Measurements from ENCODE around the gene CMTR1.

Gene CMTR1

GRCh38 chr6:37502703-37503291 lies 69.8 kb downstream of the CMTR1 start:
- TF ChIP-seq, protein P1, sequence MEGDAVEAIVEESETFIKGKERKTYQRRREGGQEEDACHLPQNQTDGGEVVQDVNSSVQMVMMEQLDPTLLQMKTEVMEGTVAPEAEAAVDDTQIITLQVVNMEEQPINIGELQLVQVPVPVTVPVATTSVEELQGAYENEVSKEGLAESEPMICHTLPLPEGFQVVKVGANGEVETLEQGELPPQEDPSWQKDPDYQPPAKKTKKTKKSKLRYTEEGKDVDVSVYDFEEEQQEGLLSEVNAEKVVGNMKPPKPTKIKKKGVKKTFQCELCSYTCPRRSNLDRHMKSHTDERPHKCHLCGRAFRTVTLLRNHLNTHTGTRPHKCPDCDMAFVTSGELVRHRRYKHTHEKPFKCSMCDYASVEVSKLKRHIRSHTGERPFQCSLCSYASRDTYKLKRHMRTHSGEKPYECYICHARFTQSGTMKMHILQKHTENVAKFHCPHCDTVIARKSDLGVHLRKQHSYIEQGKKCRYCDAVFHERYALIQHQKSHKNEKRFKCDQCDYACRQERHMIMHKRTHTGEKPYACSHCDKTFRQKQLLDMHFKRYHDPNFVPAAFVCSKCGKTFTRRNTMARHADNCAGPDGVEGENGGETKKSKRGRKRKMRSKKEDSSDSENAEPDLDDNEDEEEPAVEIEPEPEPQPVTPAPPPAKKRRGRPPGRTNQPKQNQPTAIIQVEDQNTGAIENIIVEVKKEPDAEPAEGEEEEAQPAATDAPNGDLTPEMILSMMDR (IDR thresholded peaks at IDR 0.05) = no peak
- TF ChIP-seq ZFX (IDR thresholded peaks at IDR 0.05; ENCODE audit: borderline replicate concordance) = no peak
- H3K27ac ChIP-seq = no peak overlapping the region

DNA sequence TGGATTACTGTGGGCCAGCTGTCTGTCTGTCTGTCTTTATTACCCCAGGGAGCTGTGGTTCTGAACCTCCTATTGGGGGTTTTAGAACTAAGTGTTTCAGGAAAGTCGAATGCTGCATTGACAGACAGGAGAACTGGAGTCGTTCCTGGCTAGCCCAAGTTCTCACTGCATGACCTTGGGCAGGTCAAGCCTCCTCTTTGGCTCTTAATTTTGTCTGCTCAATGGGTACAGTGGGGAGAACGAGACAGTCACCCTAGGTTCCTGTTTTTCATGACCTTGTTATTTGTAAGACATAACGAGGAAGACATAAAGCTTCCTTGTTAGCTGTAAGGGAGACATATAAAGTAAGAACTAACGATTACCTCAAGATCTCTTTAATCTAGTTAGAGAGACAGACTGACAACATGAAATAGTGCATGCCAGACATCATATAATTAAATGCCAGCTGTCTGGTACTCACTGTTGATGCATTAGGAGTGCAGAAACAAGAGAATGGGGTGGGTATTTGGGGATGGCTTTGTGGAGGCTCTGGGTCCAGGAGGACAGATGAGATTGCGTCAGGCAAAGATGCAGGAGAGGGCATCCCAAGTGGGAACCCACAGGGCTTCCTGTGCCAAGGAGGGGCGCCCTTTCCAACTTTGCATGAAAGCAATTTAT lies 70.4 kb downstream of the CMTR1 start:
- H3K27ac ChIP-seq = no peak overlapping the region

DNA sequence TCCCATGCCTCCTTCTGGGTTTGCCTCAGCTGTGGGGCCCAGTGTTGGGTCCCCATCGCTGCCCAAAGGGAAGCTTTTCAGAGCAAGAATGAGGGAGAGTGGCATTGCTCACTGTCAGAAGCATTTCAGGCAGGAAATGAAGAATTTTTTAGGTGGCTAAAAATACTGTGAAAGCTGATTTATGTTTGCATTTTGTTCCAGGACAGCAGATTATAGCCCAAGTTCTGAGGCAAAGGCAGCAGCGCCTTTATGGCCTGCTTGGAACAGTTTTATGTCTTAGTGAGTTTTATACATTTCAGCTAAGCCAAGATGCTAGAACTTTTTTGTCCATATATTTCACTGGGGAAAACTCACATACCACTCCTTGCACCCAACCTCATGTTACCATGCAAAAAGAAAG lies 71.0 kb downstream of the CMTR1 start:
- TF ChIP-seq ZFX (IDR thresholded peaks at IDR 0.05; ENCODE audit: borderline replicate concordance) = no peak
- TF ChIP-seq, protein P1 (IDR thresholded peaks at IDR 0.05) = no peak
- no peak overlapping the region for H3K27ac ChIP-seq

More for the DNA sequence above, 70.4 kb downstream of the CMTR1 start:
- TF ChIP-seq, protein P1 (IDR thresholded peaks at IDR 0.05) = no peak
- TF ChIP-seq ZFX (IDR thresholded peaks at IDR 0.05; ENCODE audit: borderline replicate concordance) = no peak

GRCh38 chr6:37506479-37506878 lies 73.5 kb downstream of the CMTR1 start:
- TF ChIP-seq ZFX (IDR thresholded peaks at IDR 0.05; ENCODE audit: borderline replicate concordance) = no peak
- TF ChIP-seq, protein P1 (IDR thresholded peaks at IDR 0.05) = no peak
- H3K27ac ChIP-seq = no peak overlapping the region

DNA sequence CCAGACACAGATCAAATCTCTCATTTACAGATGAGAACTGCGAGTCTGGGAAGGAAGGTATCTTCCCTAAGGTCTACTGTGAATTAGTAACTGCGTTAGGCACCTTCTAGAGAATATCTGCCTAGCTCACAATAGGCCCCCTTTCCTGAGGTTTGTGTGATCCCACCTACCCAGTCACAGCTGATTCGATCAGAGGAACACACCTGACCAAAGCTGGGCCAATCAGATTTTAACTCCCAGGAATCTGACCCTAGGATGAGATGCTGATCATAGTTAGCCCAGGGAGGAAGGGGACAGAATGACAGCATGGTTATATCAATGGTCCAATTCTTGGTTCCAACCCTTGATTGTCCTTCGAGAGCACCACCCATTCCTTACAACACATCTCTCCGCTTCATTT lies 74.1 kb downstream of the CMTR1 start:
- H3K27ac ChIP-seq = no peak overlapping the region

DNA sequence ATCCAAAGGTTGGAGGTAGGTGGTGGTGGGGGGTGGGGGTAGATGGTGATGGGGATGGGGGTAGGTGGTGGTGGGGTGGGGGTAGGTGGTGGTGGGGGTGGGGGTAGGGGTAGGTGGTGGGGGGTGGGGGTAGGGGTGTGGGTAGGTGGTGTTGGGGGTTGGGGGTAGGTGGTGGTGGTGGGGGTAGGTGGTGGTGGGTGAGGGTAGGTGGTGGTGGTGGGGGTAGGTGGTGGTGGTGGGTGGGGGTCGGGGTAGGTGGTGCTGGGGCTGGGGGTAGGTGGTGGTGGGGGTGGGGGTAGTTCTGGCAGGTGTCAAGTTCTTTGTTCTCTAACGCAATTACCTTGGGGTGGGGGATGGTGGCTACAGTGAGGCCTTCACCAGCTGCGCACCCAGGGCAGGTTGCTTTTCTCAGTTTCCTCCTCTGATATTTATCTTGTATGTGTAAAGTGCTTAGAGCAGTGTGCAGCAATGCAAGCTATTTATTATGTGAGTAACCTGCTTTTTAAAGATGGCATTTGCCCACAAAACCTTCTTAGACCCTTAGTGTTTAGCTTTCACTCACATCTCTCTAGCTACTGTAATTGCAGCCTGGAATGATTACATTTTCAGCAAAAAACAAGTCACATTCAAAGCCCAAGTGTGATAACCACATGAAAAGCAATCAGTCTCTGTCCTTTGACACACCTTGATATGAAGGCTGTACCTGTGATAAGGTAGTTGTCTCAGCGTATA lies 74.8 kb downstream of the CMTR1 start:
- H3K27ac ChIP-seq = no peak overlapping the region
- no peak for TF ChIP-seq ZFX (IDR thresholded peaks at IDR 0.05; ENCODE audit: borderline replicate concordance)

More for the DNA sequence above, 74.1 kb downstream of the CMTR1 start:
- TF ChIP-seq ZFX (IDR thresholded peaks at IDR 0.05; ENCODE audit: borderline replicate concordance) = no peak
- TF ChIP-seq, protein P1 (IDR thresholded peaks at IDR 0.05) = no peak

GRCh38 chr6:37511201-37511600 lies 78.2 kb downstream of the CMTR1 start:
- no peak for TF ChIP-seq ZFX (IDR thresholded peaks at IDR 0.05; ENCODE audit: borderline replicate concordance)
- TF ChIP-seq, protein P1 (IDR thresholded peaks at IDR 0.05) = no peak

More at GRCh38 chr6:37511201-37511600, 78.2 kb downstream of the CMTR1 start:
- no peak overlapping the region for H3K27ac ChIP-seq

Measured in 22Rv1 (cell line).